Breast epithelium (tissue), 4 donors: Measurements from ENCODE around the gene PRKCE. TPM values are rescaled to one million over a fixed set of nuclear protein-coding genes. Genes with fewer than 3 reads are reported as not detected.

Source experiments
- DNase-seq, 2 donors: peaks; one replicate each; pipeline ENCODE4 v3.0.0-alpha.2; 2019; ENCODE audit warnings: low spot score in 2 of 2
- H3K27ac ChIP-seq, 2 donors: fragments of 200-600 bp; sonication (generic) in 1 of 2; one replicate each; pipeline ENCODE4 v1.5.1; 2016 to 2019; ENCODE audit warnings: mild to moderate bottlenecking in 1 of 2
- H3K27me3 ChIP-seq, 2 donors: fragments of 200-600 bp; sonication (generic) in 1 of 2; one replicate each; pipeline versions ENCODE4 v1.5.1 to v1.6.0; 2017 to 2019; ENCODE audit warnings: control low read depth in 1 of 2, mild to moderate bottlenecking in 1 of 2
- H3K36me3 ChIP-seq: fragments of 200-600 bp; one replicate; pipeline ENCODE4 v1.5.1; 2019
- H3K4me1 ChIP-seq, 2 donors: fragments of 200-600 bp; sonication (generic); one replicate each; pipeline ENCODE4 v1.5.1; 2016 to 2019; ENCODE audit warnings: control low read depth in 1 of 2
- H3K4me3 ChIP-seq, 3 donors: fragments of 200-600 bp; sonication (generic); 1 replicate in 2 of 3; 2 replicates in 1 of 3; pipeline ENCODE4 v1.5.1; 2016 to 2019; ENCODE audit warnings: mild to moderate bottlenecking in 3 of 3, moderate library complexity in 2 of 3
- H3K9me3 ChIP-seq, 2 donors: fragments of 200-600 bp; sonication (generic) in 1 of 2; one replicate each; pipeline ENCODE4 v1.5.1; 2016 to 2019; ENCODE audit warnings: control low read depth in 1 of 2
- CTCF ChIP-seq, 3 donors: fragments of 450-650 bp; IDR thresholded peaks; one replicate each; pipeline ENCODE4 v1.5.1; 2016 to 2017; ENCODE audit warnings: antibody characterized with exemption in 3 of 3, mild to moderate bottlenecking in 3 of 3, moderate library complexity in 3 of 3
- POLR2A ChIP-seq: fragments of 450-650 bp; IDR thresholded peaks from one replicate; pipeline ENCODE4 v1.6.1; 2016; ENCODE audit warnings: antibody characterized with exemption, mild to moderate bottlenecking, moderate library complexity
- POLR2AphosphoS5 ChIP-seq, 3 donors: sonication (generic); formaldehyde crosslinking; IDR thresholded peaks; one replicate each; pipeline ENCODE4 v1.6.1; 2017; ENCODE audit warnings: antibody characterized with exemption in 3 of 3
- intact Hi-C: fragments of 100-400 bp; cut with DNase I; formaldehyde crosslinking; loops from one replicate; pipeline ENCODE4 v1.15.1; 2023; ENCODE audit warnings: low total_unique reads
- total RNA-seq, 3 donors: library from RNA; depleted of rRNA; stranded (reverse); fragments of >200 nt; gene quantifications; one replicate each; pipeline ENCODE4 v1.1.0, GENCODE V29; 2016

Gene PRKCE
- total RNA-seq, 3 donors from 2014 or later, result 20.6 to 34.0 (median 23.6) TPM

DNA sequence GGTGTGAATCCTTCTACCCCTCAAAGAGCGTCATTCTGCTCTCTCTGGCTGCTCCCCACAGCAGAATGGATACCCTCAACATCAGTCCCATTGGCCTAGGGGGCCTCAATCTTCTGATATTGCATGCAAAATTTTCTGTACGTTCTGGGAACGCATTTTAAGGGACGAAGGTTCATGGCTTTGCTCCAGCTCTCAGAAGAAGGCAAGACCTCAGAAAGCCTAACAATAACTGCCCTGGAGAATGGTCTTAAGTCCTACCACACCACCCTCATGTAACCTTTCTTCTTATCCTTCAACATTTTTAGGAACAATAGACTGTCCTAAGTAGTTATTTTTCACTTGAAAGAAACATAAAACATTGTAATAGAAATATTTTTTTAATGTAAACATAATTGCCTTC is 212.6 kb downstream of the PRKCE start:
- DNase-seq, result no peak
- Histone ChIP-seq H3K27me3 (no peaks in the 10 kb centered on the region), H3K9me3 (no peaks in the 10 kb centered on the region), H3K4me1 (peaks cover 0 to 10% of the 10 kb centered on the region in 2 donors), H3K27ac (no peak overlapping the region), H3K36me3 (no peaks in the 10 kb centered on the region), H3K4me3 (no peak overlapping the region)
- TF ChIP-seq POLR2A (no peak), POLR2AphosphoS5 (IDR thresholded peaks at IDR 0.05) (no peak), CTCF (IDR thresholded peaks at IDR 0.05) (no peak)
- intact Hi-C loops, result no loop called here

GRCh38 chr2:45867349-45867748 is 215.9 kb downstream of the PRKCE start:
- TF ChIP-seq POLR2AphosphoS5 (IDR thresholded peaks at IDR 0.05) (no peak), POLR2A (no peak), CTCF (IDR thresholded peaks at IDR 0.05) (no peak)
- no peaks in the 10 kb centered on the region for H3K9me3 ChIP-seq
- no peak for DNase-seq
- peaks cover 0 to 3% of the 10 kb centered on the region in 2 donors for H3K4me1 ChIP-seq
- no peak overlapping the region for H3K4me3 ChIP-seq
- H3K36me3 ChIP-seq, result no peaks in the 10 kb centered on the region
- no peaks in the 10 kb centered on the region for H3K27me3 ChIP-seq
- H3K27ac ChIP-seq, result no peak overlapping the region
- intact Hi-C loops, result no loop called here

DNA sequence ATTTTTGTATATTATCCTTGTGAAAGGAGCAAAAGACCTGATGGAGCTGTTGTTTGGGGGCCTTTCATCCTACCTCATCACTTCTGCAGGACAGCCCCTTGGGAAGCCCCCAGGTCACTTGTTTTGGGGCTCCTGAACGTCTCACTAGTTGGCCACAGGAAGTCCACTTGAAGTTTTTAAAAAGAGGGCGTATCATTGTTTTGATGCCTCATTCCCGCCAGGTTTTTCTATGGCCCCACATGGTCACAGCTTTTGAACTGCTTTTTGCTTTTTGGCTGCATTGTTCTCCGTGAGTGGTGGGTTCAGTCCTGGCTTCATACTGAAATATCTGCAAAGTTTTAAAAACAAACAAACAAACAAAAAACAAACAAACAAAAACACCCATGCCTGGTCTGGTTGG is 216.3 kb downstream of the PRKCE start:
- intact Hi-C loops, result no loop called here
- no peaks in the 10 kb centered on the region for H3K9me3 ChIP-seq
- no peak for DNase-seq
- no peak overlapping the region for H3K4me3 ChIP-seq
- H3K27ac ChIP-seq, result no peak overlapping the region
- no peak for TF ChIP-seq POLR2A
- H3K36me3 ChIP-seq, result no peaks in the 10 kb centered on the region
- no peaks in the 10 kb centered on the region for H3K27me3 ChIP-seq
- peaks cover 0 to 3% of the 10 kb centered on the region in 2 donors for H3K4me1 ChIP-seq

GRCh38 chr2:45869165-45869501 is 217.7 kb downstream of the PRKCE start:
- TF ChIP-seq POLR2AphosphoS5 (IDR thresholded peaks at IDR 0.05) (no peak), CTCF (IDR thresholded peaks at IDR 0.05) (no peak)
- Histone ChIP-seq H3K9me3 (no peaks in the 10 kb centered on the region), H3K36me3 (no peaks in the 10 kb centered on the region), H3K27ac (no peak overlapping the region), H3K4me3 (no peak overlapping the region), H3K4me1 (peaks cover 0 to 3% of the 10 kb centered on the region in 2 donors), H3K27me3 (no peaks in the 10 kb centered on the region)
- no peak for DNase-seq
- intact Hi-C loops, result no loop called here

DNA sequence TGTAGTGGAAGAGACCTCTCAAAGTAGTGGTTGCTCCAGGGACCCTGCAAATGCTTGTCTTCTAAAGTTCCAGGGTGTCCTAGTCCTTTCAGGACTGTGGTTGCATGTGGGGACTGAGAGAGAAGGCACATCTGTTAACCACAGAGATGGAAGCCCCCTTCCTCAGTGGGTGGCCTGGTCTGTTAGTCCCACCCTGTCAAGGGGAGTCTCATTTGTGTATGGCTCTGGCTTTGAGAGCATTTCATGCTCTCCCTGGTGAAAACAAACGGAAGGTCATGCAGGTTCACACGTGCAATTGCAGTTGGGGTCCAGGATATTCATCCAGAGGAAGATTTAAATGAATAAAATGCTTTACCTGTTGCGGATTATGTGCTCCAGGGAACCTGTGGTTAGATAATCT is 219.6 kb downstream of the PRKCE start:
- no peak overlapping the region for H3K4me3 ChIP-seq
- H3K4me1 ChIP-seq, result peaks cover 0 to 3% of the 10 kb centered on the region in 2 donors
- H3K9me3 ChIP-seq, result peaks cover under 1% of the 10 kb centered on the region in 2 donors
- no peaks in the 10 kb centered on the region for H3K27me3 ChIP-seq
- no peak overlapping the region for H3K27ac ChIP-seq
- DNase-seq, result no peak
- intact Hi-C loops, result no loop called here
- H3K36me3 ChIP-seq, result no peaks in the 10 kb centered on the region
- TF ChIP-seq POLR2AphosphoS5 (IDR thresholded peaks at IDR 0.05), result no peak
- TF ChIP-seq POLR2A, result no peak
- TF ChIP-seq CTCF (IDR thresholded peaks at IDR 0.05), result no peak

DNA sequence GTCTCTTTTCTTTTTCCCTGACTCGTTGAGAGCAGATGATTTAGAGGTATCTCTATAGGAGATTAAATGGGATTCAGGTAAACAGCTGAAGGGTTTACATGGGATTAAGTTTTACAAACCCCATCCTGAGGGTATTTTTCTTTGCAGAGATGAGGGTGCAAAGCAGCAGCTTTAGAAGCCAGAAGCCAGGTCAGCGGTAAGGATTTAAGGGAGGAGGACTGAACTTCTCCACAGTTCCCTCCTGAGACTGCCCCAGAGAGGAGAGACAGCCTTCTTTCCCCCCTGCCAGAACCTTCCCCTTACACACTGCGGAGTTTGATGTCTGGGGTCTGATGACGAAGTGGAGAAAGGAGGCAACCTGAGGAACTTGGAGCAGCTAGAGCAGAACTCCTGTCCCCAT is 220.1 kb downstream of the PRKCE start:
- Histone ChIP-seq H3K36me3 (no peaks in the 10 kb centered on the region), H3K27me3 (no peaks in the 10 kb centered on the region), H3K27ac (no peak overlapping the region), H3K9me3 (peaks cover 5 to 6% of the 10 kb centered on the region in 2 donors), H3K4me3 (no peak overlapping the region), H3K4me1 (peaks cover 0 to 3% of the 10 kb centered on the region in 2 donors)
- DNase-seq, result no peak
- no peak for TF ChIP-seq POLR2AphosphoS5 (IDR thresholded peaks at IDR 0.05)
- intact Hi-C loops, result no loop called here
